Cardiac muscle cell (in vitro differentiated cells and primary cell): ENCODE measurements around the gene PBRM1. TPM values are rescaled to one million over a fixed set of nuclear protein-coding genes. Genes with fewer than 3 reads are reported as not detected.

Experiments used
- DNase-seq, 2 donors: peaks; one replicate each; pipeline versions ENCODE4 v3.0.0 to v3.0.0-alpha.2; 2010 to 2017; ENCODE audit warnings: low read depth in 1 of 2, low spot score in 1 of 2
- H3K27ac ChIP-seq: fragments of 200-600 bp; sonication (generic); 2 replicates; pipeline ENCODE4 v1.5.1; 2016
- H3K27me3 ChIP-seq: fragments of 200-600 bp; sonication (generic); 2 replicates; pipeline ENCODE4 v1.6.0; 2016; ENCODE audit warnings: control low read depth
- H3K36me3 ChIP-seq: fragments of 200-600 bp; sonication (generic); 2 replicates; pipeline ENCODE4 v1.5.1; 2016; ENCODE audit warnings: control low read depth
- H3K4me1 ChIP-seq: fragments of 200-600 bp; sonication (generic); 2 replicates; pipeline ENCODE4 v1.8.1; 2017; ENCODE audit warnings: low read depth, mild to moderate bottlenecking, mixed run types
- H3K4me3 ChIP-seq: fragments of 200-600 bp; sonication (generic); 2 replicates; pipeline ENCODE4 v1.5.1; 2016; ENCODE audit warnings: mild to moderate bottlenecking
- H3K9me3 ChIP-seq: fragments of 200-600 bp; sonication (generic); 2 replicates; pipeline ENCODE4 v1.5.1; 2017; ENCODE audit warnings: low read depth, mild to moderate bottlenecking, control low read depth
- polyA plus RNA-seq: library from polyadenylated mRNA; unstranded; fragments of >200 nt; fragmentation: Nextera tagmentation; extraction: Ambion mirVana; gene quantifications from 2 replicates; pipeline ENCODE4 v1.2.1, GENCODE V29; 2016
- total RNA-seq: library from RNA; depleted of rRNA; stranded (reverse); fragments of >200 nt; gene quantifications from 2 replicates; pipeline ENCODE4 v1.2.3, GENCODE V29; 2016
- TF ChIP-seq, protein P1 (sequence below): IDR thresholded peaks from 2 replicates; pipeline ENCODE4 v1.5.1; 2012; ENCODE audit warnings: low read depth, mild to moderate bottlenecking, low read length

PBRM1 gene
- total and polyA plus RNA-seq, 2 experiments from 2014 or later = 64.0 to 76.2 TPM

DNA sequence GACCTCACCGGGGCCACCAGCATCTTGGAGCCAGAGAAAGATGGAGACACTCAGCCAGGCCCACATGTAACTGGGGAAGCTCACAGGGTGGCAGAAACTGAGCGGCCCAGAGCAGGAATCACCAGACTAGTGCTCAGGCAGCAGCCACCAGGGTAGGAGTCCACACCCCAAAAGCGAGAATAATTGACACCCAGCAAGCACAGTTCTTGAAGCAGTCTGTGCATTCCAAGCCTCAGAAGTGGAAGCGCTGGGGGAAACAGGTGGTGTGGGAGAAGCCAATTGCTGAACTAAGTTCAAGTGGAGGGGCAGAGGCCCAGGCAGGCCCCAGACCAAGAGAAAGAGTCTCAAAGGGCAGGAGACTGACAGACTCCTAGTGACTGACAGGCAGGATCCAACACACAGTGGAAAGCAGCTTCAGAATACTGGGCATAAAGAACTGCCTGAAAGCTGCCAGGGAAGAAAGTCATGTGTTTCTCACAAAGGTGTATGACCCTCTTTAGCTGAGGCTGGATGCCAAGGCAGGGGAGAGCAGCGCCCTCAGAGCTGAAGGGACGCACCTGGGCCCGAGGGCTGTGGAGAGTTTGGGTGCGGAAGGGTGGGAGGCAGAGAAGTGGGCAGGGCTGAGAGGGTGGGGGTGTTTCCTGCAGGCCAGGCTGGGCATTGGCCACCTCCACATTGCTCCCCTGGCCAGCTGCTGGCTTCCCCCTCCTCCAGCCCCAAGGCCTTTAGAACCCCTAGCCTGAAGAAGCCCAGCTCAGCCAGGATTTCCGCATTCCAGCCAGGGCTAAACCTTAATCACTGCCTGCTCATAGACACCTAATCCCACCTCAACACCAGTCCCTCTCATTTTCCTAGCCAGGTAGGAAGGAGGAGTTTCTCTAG is 159.8 kb downstream of the PBRM1 start:
- Histone ChIP-seq H3K27me3 (no peaks in the 10 kb centered on the region), H3K36me3 (peaks cover 20% of the 10 kb centered on the region), H3K4me3 (no peak overlapping the region), H3K9me3 (no peaks in the 10 kb centered on the region), H3K4me1 (no peaks in the 10 kb centered on the region), H3K27ac (peak overlapping the region; percentile 30)
- DNase-seq = no peak
- TF ChIP-seq, protein P1, sequence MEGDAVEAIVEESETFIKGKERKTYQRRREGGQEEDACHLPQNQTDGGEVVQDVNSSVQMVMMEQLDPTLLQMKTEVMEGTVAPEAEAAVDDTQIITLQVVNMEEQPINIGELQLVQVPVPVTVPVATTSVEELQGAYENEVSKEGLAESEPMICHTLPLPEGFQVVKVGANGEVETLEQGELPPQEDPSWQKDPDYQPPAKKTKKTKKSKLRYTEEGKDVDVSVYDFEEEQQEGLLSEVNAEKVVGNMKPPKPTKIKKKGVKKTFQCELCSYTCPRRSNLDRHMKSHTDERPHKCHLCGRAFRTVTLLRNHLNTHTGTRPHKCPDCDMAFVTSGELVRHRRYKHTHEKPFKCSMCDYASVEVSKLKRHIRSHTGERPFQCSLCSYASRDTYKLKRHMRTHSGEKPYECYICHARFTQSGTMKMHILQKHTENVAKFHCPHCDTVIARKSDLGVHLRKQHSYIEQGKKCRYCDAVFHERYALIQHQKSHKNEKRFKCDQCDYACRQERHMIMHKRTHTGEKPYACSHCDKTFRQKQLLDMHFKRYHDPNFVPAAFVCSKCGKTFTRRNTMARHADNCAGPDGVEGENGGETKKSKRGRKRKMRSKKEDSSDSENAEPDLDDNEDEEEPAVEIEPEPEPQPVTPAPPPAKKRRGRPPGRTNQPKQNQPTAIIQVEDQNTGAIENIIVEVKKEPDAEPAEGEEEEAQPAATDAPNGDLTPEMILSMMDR = no peak

DNA sequence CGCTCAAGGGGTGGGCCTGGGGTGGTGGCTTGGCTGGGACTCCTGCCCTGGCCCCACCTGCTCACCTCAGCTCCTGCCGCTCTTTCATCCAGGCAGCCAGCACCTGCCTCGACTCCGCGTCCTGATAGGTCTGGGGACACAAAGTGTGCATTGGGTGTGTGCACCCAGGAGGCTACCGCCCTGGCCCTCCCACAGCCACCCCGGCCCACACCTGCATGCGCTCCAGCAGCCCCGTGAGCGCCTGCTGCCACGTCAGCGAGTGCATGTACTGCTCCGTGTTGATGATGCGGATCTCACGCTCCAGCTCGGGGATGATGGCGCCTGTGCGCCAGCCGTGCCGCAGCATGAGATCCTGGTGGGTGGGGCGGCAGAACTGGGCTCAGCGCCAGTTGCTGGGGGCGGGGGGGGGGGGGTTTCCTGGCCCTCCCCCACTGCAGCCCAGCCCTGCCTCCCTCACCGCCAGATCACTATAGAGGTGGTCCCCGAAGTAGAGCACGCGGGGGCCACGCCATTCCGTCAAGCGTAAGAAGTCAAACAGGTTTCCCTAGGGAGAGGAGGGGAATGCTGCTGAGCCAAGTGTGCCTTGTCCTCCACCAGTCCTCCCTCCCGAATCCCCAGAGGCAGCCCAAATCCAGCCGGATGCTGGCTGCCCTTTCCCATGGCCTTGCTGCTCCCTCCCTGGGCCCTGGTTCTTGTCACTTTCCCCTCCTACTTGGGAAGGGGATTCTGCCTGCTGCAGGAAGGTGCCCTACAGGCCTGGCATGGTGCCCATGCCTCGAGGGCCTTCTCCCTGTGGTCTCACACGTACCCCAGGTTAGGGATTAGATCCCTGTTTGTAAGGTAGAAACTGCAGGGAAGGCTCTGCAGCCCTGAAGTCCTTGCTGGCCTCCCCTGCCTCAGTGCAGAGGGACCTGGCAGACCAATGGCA is 160.7 kb downstream of the PBRM1 start:
- H3K27me3 ChIP-seq = no peaks in the 10 kb centered on the region
- TF ChIP-seq, protein P1 = no peak
- no peak overlapping the region for H3K4me3 ChIP-seq
- H3K4me1 ChIP-seq = no peaks in the 10 kb centered on the region
- H3K27ac ChIP-seq = peak overlapping the region; percentile 30
- no peak for DNase-seq
- peaks cover 20% of the 10 kb centered on the region for H3K36me3 ChIP-seq
- no peaks in the 10 kb centered on the region for H3K9me3 ChIP-seq

DNA sequence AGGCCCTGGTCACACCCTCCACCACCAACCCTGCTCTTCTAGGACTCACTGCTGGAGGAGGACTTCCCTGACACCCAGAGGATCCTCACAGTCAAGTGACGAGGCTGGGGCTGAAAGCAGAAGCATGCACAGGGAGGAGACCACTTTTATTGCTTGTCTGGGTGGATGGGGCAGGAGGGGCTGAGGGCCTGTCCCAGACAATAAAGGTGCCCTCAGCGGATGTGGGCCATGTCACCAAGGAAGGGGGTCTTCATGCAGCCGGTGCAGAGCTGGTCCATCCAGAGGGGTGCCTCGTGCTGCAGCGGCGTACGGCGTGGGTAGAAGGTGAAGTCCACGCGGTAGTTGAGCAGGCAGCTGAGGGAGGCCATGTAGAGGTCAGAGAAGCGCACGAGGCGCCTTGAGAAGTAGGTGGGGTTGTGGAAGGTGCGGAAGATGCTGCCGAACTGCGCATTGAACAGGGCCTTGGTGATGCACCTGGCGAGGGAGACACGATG is 161.4 kb downstream of the PBRM1 start:
- Histone ChIP-seq H3K9me3 (no peaks in the 10 kb centered on the region), H3K27me3 (no peaks in the 10 kb centered on the region), H3K27ac (no peak overlapping the region), H3K4me3 (no peak overlapping the region), H3K4me1 (no peaks in the 10 kb centered on the region), H3K36me3 (peaks cover 20% of the 10 kb centered on the region)
- TF ChIP-seq, protein P1 = no peak
- no peak for DNase-seq

DNA sequence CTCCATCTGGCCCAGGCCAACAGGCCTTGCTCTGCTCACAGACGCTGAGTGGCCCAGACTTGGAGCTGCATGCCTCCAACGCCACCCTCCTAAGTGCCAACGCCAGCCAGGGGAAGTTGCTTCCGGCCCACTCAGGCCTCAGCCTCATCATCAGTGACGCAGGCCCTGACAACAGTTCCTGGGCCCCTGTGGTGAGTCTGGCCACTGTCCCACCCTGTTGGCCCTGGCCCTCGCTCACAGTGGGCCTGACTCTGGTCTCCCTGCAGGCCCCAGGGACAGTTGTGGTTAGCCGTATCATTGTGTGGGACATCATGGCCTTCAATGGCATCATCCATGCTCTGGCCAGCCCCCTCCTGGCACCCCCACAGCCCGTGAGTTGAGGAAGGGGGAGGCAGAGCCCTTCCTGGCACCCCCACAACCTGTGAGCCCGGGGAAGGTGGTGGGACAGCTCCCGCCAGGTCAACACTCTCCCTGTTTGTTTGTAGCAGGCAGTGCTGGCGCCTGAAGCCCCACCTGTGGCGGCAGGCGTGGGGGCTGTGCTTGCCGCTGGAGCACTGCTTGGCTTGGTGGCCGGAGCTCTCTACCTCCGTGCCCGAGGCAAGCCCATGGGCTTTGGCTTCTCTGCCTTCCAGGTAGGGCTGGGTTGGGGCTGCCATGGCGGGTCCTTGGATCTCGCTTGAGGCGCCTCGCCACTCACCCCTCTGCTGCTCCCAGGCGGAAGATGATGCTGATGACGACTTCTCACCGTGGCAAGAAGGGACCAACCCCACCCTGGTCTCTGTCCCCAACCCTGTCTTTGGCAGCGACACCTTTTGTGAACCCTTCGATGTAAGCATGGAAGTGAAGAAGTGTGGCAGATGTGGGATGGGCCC is 162.1 kb downstream of the PBRM1 start:
- DNase-seq = no peak
- H3K36me3 ChIP-seq = peaks cover 16% of the 10 kb centered on the region
- no peaks in the 10 kb centered on the region for H3K9me3 ChIP-seq
- no peak overlapping the region for H3K4me3 ChIP-seq
- H3K4me1 ChIP-seq = no peaks in the 10 kb centered on the region
- TF ChIP-seq, protein P1 = no peak
- no peak overlapping the region for H3K27ac ChIP-seq
- H3K27me3 ChIP-seq = no peaks in the 10 kb centered on the region

DNA sequence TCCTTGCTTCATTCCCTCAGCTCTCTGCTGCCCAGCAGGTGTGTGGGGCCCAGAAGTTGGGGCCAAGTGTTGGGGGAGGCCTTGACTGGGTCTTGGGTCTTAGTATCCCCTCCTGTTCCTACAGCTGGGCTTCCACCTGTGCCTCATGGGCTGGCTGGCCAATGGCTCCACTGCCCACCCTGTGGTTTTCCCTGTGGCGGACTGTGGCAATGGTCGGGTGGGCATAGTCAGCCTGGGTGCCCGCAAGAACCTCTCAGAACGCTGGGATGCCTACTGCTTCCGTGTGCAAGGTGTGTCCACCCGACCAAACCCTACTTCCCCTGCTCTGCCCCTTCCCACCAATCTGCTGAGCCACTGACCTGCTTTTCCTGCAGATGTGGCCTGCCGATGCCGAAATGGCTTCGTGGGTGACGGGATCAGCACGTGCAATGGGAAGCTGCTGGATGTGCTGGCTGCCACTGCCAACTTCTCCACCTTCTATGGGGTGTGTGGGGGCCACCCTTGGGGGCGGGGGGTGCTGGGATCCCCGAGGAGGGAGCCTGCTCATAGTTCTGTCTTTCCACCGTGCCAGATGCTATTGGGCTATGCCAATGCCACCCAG is 163.0 kb downstream of the PBRM1 start:
- Histone ChIP-seq H3K27me3 (no peaks in the 10 kb centered on the region), H3K27ac (no peak overlapping the region), H3K36me3 (peaks cover 8% of the 10 kb centered on the region), H3K9me3 (no peaks in the 10 kb centered on the region), H3K4me3 (no peak overlapping the region), H3K4me1 (no peaks in the 10 kb centered on the region)
- TF ChIP-seq, protein P1 = no peak
- no peak for DNase-seq
